Testis (tissue), 3 donors: Measurements from ENCODE around the gene RNF38. TPM values are rescaled to one million over a fixed set of nuclear protein-coding genes. Genes with fewer than 3 reads are reported as not detected.

Experiments used
- DNase-seq: peaks from one replicate; pipeline ENCODE4 v3.0.0-alpha.2; 2019
- H3K27ac ChIP-seq, 2 donors: fragments of 200-600 bp; sonication (generic); one replicate each; pipeline ENCODE4 v1.5.1; 2019
- H3K27me3 ChIP-seq: fragments of 200-600 bp; sonication (generic); one replicate; pipeline ENCODE4 v1.5.1; 2019
- H3K36me3 ChIP-seq: fragments of 200-600 bp; sonication (generic); one replicate; pipeline ENCODE4 v1.5.1; 2017; ENCODE audit warnings: low read depth; ENCODE audit errors: missing control alignments
- H3K4me1 ChIP-seq: fragments of 200-600 bp; sonication (generic); one replicate; pipeline ENCODE4 v1.5.1; 2019
- H3K4me3 ChIP-seq, 2 donors: fragments of 200-600 bp; sonication (generic); one replicate each; pipeline ENCODE4 v1.5.1; 2017 to 2019
- H3K9me3 ChIP-seq: fragments of 200-600 bp; sonication (generic); one replicate; pipeline ENCODE4 v1.5.1; 2017
- POLR2A ChIP-seq: fragments of 450-650 bp; IDR thresholded peaks from one replicate; pipeline ENCODE4 v1.6.1; 2017; ENCODE audit warnings: antibody characterized with exemption, mild to moderate bottlenecking, moderate library complexity
- WGBS, 2 donors: methylation state at CpG; one replicate each; pipeline ENCODE4 v1.1.5; 2018; 5-methylcytosine and 5-hydroxymethylcytosine counted together
- intact Hi-C: fragments of 100-400 bp; cut with DNase I; formaldehyde crosslinking; loops from one replicate; pipeline ENCODE4 v1.15.1; 2023; ENCODE audit warnings: low total_unique reads
- polyA plus RNA-seq: library from polyadenylated mRNA; stranded (reverse); fragments of 350-450 nt; fragmentation: Illumina TruSeq; extraction: RNeasy Lipid Tissue Mini Kit (QIAGEN cat#74804); gene quantifications from one replicate; pipeline ENCODE4 v1.2.3, GENCODE V29; 2014; ENCODE audit warnings: low read depth, low replicate concordance; ENCODE audit not compliant: insufficient read depth
- total RNA-seq, 2 donors: library from RNA; depleted of rRNA; stranded (reverse); fragments of >200 nt; gene quantifications; one replicate each; pipeline ENCODE4 v1.2.3, GENCODE V29; 2016
- TF ChIP-seq, protein P1 (sequence below), 3 experiments: fragments of 450-650 bp in 2 of 3; fragments of 200-600 bp in 1 of 3; sonication (generic) in 1 of 3; IDR thresholded peaks; one replicate each; pipeline ENCODE4 v1.5.1; 2016 to 2019; ENCODE audit warnings: antibody characterized with exemption in 3 of 3, mild to moderate bottlenecking in 2 of 3, moderate library complexity in 1 of 3

RNF38 gene
- total and polyA plus RNA-seq, 3 donors from 2014 or later: 116 to 197 (median 117) TPM

DNA sequence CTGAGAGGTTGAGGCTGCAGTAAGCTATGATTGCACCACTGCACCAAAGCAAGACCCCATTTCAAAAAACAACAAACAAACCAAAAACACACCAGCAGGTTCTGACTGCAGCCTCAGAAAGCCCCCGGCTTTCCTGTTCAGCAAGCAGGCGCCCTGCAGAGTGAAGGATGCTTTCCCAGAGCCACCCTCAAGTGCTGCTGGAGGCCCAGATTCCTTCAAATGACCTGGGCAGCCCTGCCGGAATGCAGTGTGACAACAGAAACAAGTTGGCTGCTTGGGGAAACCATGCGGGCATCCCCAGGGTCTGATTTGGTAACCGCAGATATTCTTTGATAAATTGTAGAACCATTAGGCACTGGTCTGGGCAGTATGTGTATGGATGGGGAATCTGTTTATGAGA, 106.2 kb downstream of the RNF38 start:
- H3K4me1 ChIP-seq: no peaks in the 10 kb centered on the region
- H3K4me3 ChIP-seq: no peak overlapping the region
- intact Hi-C loops: no loop called here
- no peak for TF ChIP-seq POLR2A
- TF ChIP-seq, protein P1, sequence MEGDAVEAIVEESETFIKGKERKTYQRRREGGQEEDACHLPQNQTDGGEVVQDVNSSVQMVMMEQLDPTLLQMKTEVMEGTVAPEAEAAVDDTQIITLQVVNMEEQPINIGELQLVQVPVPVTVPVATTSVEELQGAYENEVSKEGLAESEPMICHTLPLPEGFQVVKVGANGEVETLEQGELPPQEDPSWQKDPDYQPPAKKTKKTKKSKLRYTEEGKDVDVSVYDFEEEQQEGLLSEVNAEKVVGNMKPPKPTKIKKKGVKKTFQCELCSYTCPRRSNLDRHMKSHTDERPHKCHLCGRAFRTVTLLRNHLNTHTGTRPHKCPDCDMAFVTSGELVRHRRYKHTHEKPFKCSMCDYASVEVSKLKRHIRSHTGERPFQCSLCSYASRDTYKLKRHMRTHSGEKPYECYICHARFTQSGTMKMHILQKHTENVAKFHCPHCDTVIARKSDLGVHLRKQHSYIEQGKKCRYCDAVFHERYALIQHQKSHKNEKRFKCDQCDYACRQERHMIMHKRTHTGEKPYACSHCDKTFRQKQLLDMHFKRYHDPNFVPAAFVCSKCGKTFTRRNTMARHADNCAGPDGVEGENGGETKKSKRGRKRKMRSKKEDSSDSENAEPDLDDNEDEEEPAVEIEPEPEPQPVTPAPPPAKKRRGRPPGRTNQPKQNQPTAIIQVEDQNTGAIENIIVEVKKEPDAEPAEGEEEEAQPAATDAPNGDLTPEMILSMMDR (IDR thresholded peaks at IDR 0.05): no peak
- no peaks in the 10 kb centered on the region for H3K9me3 ChIP-seq
- H3K27me3 ChIP-seq: no peaks in the 10 kb centered on the region
- H3K27ac ChIP-seq: no peak overlapping the region
- no peaks in the 10 kb centered on the region for H3K36me3 ChIP-seq
- 91 to 97% methylated on average over 5 of the region's 5 CpGs for WGBS, 2 donors
- DNase-seq: no peak

DNA sequence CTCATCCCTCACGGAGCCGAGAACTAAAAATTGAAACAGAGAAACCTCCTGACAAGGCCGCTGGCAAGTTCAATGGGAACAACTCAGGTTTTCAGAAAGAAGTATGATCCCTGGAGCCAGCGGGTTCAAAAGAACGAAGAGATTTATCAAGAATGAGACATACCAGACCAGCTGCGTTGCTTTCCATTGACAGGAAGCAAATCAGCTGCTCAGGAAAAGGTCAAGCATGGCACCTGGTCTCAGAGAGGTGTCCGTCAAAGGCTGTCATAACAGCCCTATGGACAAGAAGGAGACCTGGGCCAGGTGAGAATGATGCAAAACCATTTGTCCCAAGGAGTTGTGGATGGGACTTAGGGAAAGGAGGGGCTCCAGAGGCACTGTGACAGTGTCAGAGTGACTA, 106.9 kb downstream of the RNF38 start:
- Histone ChIP-seq H3K9me3 (no peaks in the 10 kb centered on the region), H3K27me3 (no peaks in the 10 kb centered on the region), H3K4me1 (no peaks in the 10 kb centered on the region), H3K36me3 (no peaks in the 10 kb centered on the region), H3K27ac (no peak overlapping the region), H3K4me3 (no peak overlapping the region)
- DNase-seq: no peak
- intact Hi-C loops: no loop called here
- 90 to 93% methylated on average over 7 of the region's 7 CpGs for WGBS, 2 donors
- TF ChIP-seq POLR2A: no peak
- TF ChIP-seq, protein P1 (IDR thresholded peaks at IDR 0.05): no peak

DNA sequence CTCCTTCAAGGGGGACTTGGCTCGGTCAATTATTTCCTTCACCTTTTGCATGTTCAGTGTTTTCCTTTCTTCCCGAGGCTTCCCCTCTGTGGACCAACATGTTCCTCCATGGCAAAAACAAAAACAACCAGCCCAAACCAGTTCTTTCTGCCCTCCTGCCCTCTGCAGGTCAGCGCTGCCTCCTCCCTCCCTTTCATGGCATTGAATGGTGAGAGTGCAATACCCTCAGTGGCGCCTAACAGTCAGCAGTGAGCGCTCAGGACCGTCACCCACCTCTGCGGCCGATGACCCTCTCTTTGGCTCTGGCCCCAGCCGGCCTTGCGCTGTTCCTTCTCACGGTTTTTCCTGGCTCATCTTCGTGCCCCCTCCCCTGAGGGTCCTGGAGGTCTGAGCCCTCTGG, 107.4 kb downstream of the RNF38 start:
- no peak overlapping the region for H3K4me3 ChIP-seq
- intact Hi-C loops: no loop called here
- H3K4me1 ChIP-seq: no peaks in the 10 kb centered on the region
- no peaks in the 10 kb centered on the region for H3K9me3 ChIP-seq
- no peaks in the 10 kb centered on the region for H3K36me3 ChIP-seq
- H3K27ac ChIP-seq: no peak overlapping the region
- no peak for DNase-seq
- no peak for TF ChIP-seq POLR2A
- TF ChIP-seq, protein P1 (IDR thresholded peaks at IDR 0.05): no peak
- no peaks in the 10 kb centered on the region for H3K27me3 ChIP-seq
- WGBS, 2 donors: 88 to 90% methylated on average over 11 to 12 of the region's 12 CpGs

DNA sequence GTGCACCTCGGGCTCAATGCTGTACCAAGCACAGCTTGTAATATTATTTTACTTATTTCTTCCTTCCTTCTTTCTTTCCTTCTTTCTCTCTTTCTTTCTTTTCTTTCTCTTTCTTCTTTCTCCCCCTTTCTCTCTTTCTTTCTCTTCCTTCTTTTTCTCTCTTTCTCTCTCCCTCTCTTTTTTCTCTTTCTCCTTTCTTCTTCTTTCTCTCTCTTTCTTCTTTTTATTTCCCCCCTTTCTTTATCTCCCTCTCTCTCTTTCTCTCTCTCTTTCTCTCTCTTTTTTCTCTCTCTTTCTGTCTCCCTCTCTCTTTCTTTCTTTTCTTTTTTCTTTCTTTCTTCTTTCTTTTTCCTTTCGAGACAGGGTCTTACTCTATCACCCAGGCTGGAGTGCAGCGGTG, 109.1 kb downstream of the RNF38 start:
- intact Hi-C loops: no loop called here
- WGBS, 2 donors: 86% methylated on average over 3 of the region's 3 CpGs

More for the DNA sequence above, 109.1 kb downstream of the RNF38 start:
- H3K9me3 ChIP-seq: no peaks in the 10 kb centered on the region
- TF ChIP-seq POLR2A: no peak
- TF ChIP-seq, protein P1 (IDR thresholded peaks at IDR 0.05): no peak
- H3K27me3 ChIP-seq: no peaks in the 10 kb centered on the region
- no peak overlapping the region for H3K27ac ChIP-seq
- H3K4me1 ChIP-seq: no peaks in the 10 kb centered on the region
- H3K4me3 ChIP-seq: no peak overlapping the region
- H3K36me3 ChIP-seq: no peaks in the 10 kb centered on the region
- DNase-seq: no peak
